GM18498 (cell line): ENCODE results near the gene C10orf71.

Source experiments
- ATAC-seq: cut with Tn5 transposase; IDR thresholded peaks from one replicate; pipeline ENCODE4 v1.9.1; 2021; ENCODE audit warnings: mild to moderate bottlenecking, moderate library complexity; ENCODE audit not compliant: unreplicated experiment

The C10orf71 gene

GRCh38 chr10:49359349-49360270, 60.6 kb downstream of the C10orf71 start:
- ATAC-seq = no peak

DNA sequence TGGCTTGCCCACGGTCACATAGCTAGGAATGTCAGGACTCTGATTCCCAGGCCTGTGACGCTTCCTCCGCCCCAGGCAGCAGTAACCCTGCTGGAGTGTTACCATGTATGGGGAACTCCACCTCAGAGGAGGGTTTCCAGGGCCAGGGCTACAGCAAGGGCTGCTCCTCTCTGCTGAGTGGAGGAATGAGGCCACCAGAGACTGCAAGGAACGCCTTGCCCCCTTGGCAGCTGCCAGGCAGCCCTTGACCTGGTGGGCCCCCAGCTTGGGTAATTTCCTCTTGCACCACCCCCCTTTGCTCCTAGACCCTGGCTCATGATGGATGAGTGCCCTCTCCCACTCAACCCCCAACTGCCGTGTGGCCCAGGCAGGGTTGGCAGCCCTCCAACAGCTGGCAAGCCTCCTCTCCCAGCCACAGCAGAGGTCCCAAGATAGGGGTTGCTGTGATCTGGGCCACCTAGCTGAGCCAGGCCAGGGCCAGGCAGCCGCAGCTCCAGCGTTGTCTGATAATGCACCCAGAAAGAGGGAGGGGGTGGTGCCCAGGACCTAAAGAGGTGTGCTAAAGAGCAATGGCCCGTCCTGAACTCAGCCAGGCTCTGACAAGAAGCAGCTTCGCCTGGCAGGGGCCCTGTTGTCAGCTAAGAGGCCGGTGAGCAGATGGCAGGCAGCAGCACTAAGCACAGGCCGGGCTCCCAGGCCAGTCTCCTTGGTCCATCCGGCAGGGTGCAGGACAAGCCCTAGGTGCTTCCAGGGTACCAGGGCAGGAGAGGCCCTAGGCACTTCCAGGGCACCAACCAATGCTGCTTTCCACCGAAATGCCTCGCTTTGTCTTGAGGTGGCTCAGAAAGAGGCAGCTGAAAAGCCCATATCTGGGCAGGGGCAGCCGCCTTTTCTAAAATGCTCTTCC, 61.6 kb downstream of the C10orf71 start:
- no peak for ATAC-seq

DNA sequence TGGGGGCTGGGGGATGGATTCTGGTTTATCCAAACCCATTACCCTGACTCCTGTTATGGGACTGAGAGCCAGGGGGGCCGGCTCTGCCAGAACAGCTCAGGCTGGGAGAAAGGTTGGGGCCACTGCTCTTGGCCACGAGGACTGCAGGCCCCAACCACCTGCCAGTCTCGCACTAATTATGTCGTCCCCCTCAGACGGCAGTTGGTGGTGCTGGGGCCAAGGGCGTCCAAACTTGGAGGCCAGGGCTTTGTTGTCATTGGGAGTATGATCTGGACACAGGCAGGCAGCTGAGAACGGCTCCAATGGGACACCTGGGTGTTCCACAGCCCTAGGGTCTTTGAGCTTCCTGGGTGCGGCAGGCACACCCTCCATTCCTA, 62.2 kb downstream of the C10orf71 start:
- no peak for ATAC-seq

DNA sequence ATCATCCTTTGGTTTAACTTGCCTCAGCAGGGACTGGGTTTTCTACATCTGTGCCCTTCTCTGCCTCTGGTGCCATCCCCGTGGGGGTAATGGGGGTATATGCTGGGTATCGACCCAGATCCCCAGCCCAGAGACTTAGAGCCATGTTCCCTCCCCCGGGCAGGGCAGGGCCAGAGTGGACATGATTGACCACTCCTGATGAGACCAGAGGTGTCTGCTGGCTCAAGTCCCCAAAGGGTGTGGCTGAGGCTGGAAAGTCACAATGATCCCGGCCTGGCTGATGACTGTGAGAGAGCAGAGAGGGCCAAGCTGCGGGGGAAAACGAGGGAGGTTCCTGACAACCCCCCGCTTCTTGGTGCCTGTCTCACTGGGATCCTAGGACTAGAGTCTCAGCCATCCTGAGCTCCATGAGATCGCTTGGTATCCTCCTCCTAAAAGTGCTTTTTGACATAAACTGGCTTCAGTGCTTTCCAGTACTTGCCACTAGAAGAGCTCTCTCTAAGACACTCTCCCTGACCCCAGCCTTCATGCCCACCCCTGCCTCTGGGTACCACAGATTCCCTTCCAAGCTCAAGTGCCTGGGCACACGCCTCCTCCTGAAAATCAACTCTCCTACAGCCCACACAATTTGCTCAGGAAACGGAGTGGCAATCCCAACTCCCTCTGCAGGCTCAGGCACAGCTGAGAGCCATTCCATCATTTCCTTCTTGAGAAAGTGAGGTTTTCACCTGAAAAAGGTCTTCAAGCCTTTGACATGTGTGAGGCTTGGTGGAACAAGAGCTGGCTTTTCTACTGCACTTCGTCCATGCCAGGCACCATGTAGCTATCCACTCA, 63.0 kb downstream of the C10orf71 start:
- no peak for ATAC-seq

DNA sequence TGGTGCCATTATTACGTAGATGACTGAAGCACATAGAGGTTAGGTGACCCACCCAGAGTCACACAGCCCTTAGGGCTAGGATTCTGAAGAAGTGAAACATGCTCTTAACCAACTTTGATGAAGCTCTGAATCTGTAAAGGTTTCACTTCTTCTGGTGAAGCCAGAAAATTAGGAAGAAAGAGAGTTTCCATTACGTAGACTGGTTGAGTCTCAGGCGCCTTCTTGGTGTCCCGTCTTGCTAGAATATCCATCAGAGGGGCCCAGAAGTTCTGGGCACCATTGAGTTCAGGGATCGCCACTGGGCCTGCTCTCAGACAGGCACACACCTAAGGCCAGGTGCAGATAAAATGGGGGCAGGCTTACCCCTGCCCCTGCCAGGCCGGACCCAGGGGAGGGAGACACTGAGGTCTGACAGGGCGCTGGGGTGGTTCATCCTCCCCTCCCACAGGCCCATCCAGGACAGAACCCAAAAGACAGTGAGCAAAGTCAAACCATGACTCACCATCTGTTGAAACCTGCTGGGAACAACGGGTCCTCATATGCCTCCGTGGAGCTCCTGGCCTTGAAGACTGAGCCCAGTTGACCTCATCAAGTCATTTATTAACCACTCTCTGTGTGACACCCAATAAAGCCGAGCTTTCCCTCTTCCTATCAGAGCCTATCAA, 63.8 kb downstream of the C10orf71 start:
- ATAC-seq = peak; percentile 93

DNA sequence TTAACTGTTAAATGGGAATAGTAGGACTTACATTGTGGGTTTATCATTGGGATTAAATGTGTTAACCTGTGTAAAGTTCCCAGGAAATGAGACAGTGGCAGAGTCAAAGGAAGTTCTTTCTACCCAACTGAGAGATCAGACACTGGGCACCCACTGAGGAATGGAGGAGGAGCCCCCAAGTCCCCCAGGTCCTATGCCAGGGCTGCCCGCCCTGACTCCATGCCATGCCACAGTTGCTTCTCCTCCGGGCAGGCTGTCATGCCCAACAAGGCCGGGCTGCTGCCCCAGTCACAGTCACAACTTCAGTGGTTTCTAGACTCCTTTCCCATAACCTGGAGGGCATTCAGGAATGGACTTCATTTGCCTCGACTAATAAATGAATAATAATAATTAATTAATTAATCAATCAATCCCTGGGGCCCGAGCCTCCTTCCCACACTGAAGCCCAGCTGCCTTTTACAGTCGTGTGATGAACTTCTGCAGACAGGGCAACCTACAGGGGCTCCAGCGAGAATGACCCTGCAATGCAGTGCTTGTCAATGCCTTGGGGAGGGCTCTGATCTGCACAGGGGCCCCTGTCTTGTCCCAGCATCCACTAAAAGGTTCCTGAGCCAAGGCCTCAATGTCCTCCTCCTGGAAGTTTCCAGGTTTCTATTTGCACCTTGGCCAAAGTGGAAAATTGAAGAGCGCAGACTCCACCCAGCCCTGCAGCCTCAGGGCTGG, 64.5 kb downstream of the C10orf71 start:
- no peak for ATAC-seq

DNA sequence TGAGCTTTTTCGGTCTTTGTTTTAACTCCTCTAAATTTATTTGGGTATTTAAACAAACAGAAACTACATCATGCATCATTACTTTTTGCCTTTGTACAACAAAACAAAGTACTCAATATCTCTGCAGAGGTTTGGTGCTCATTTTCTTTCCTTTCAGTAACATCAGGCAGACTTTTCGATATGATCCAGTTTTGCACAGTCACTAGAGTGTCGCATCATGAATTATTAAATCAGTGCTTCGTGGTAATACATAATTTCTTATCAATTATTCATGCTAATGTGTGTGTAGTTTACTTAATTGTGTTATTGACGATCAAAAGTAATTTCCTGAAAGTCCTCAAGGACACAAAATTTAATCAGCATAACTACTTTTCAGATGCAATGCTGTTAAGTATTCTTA, 65.1 kb downstream of the C10orf71 start:
- ATAC-seq = no peak

- no peak for ATAC-seq
Measured at GRCh38 chr10:49364747-49365146, 65.8 kb downstream of the C10orf71 start.

DNA sequence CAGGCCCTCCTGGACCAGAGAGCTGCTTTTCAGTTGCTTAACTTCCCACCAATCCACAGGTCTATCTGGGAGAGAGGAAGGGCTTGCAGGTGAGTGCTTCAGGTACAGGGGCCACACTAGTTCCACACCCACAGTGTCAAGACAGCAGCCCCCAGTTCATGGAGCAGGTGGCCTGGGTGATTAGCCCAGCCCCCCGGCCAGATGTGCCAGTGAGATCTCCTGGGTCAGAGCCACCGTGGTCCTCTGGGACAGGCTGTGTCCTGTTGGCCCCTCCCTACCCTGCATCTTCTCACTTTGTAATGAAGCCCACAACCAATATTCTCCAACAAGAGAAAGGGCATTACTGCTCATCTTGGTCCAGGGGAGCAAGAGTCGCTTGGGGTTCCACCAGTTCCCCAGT, 66.3 kb downstream of the C10orf71 start:
- ATAC-seq = no peak

DNA sequence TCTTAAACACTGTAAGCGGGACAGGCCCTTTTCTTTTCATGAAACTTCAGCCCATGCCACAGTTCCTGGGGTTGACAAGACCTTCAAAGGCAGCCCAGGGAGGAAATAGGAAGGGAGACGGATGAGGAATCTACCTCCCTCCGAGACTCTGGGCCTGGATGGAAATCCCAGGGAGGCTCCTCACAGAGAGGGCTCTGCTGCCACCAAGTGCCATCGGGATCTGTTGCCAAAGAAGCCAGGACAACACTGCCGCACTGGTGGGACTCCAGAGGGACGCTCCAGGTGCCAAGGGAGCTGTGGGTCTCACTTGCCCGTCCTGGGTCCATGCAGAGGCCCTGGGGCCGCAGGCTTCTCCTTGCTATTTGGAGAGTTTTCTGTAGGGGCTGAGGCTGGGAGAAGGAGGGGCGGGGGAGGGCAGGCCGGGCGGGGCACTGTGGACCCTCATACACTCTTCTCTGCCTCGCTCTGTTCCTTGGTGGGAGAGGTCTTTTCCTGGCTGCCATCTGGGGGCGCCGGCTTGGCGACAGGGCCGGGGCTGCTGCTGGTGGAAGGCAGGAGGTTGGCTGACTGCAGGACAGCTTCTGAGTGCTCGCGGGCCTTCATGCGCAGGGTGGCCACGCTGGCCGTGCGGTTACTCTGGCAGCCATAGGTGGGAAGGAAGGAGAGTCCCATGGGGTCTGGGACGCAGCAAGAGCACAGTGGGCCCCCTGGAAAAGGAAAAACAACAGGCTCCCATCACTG, 66.9 kb downstream of the C10orf71 start:
- no peak for ATAC-seq

DNA sequence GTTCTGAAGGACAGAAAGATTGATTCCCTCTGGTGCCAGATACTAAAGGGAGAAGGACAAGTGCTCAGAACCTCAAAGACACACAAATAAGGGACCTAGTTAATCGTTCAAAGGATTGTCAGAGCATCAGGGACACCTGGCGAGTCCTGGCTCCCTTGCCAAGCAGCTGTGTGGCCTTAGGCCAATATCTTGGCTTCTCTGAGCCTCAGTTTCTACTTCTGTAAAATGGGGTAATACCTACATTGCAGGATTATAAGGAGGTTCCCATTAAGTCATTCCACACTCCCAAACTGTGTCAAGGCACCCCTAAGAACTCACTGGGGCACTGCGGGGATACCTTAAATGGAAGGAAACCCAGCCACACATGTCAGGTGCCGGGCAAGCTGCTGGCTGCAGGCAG, 67.5 kb downstream of the C10orf71 start:
- no peak for ATAC-seq

- no peak for ATAC-seq
Measured at GRCh38 chr10:49367600-49367999, 68.6 kb downstream of the C10orf71 start.

DNA sequence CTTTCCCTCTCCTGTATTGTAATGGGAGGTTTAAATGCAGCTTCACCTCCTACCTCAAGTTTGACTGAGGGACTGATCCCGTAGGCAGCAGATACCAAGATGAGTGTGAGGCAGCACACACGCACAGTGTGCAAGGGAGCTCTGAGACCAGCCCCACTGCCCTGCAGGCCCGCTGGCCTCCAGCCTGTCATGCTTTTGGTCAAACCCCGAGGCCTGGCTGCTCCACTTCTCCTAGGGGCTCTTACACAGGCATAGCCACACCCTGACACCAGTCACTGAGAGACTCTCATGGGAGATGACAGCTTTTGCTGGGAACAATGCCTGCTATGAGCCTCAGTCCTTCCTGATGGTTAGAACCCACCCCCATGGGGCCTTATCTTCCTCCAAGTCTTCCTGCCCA, 69.3 kb downstream of the C10orf71 start:
- ATAC-seq = no peak

DNA sequence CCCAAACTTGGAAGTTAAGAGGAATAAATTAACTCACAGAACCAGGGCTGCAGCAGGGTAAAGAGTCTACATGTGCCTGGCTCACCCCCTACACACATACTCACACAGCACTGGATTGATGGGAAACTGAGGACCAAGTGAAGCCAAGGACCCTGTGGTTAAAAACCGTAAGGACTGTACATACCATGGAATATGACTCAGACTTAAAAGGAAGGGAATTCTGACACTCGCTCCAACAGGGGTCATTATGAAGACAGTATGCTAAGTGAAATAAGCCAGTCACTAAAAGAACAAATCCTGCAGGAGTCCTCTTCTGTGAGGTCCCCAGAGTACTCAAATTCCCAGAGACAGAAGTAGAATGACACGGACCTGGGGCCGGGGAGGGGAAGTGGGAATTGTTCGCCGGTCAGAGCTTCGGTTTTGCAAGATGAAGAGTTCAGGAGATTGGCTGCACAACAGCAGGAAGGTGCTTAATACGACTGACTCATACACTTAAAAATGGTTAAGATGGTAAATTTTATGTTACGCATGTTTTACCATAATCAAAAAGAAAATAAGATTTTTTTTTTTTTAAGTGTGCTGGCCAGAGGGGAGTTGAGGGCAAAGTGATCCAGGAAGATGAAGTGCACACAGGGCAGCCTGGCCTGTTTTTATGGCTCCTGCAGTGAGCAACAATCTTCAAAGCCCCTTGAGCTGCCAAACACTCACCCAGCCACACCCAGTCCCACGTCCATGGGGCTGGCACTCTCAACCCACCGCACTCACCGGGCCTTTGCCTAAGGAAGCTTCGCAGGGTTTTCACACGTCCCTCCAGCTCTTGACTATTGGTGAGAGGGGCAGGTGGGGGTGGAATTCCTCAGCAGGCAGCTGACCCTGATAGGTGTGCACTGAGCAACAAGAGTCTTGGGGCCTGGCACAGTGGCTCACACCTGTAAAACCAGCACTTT, 70.5 kb downstream of the C10orf71 start:
- no peak for ATAC-seq

- no peak for ATAC-seq
Measured at GRCh38 chr10:49370326-49371100, 71.5 kb downstream of the C10orf71 start.

DNA sequence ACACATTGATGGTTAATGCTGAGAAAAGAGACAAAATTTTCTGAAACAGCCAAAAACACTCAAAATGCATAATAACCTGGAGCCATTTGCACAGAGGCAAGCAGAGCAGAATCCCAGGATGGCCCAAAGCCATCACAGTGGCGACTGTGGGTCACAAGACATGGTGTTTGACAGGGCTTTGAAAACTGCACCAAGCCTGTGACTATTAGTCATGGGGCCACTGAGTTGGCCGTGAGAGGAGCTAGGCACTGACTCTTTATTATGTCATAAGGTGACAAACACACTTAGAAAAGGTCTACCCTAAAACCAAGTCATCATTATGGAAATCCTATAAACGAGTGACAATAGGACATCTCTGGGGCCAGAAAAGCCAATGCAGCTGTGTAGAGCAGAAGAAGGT, 73.0 kb downstream of the C10orf71 start:
- ATAC-seq = no peak

DNA sequence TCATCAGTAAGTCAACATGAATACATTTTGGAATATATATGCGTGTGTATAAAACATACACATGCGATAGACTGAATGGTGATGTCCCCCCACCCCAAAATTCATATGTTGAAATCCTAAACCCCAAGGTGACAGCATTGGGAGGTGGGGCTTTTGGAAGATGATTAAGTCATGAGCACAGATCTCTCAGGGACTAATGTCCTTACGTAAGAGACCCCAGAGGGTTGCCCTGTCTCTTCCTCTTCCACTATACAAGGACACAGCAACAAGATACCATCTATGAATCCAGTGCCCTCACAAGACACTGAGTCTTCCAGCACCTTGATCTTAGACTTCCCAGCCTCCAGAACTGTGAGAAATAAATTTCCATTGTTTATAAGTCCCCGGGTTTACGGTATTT, 74.4 kb downstream of the C10orf71 start:
- ATAC-seq = no peak
